C4-2B (cell line): ENCODE measurements around the gene GLIPR1L1.

Experiments
- CTCF ChIP-seq: fragments of 450-650 bp; conservative IDR thresholded peaks from 2 replicates; pipeline ENCODE4 v1.5.1; 2017; ENCODE audit warnings: mild to moderate bottlenecking
- ZFX ChIP-seq: fragments of 450-650 bp; IDR thresholded peaks from 2 replicates; pipeline ENCODE4 v1.6.1; 2017

- TF ChIP-seq CTCF (no peak), ZFX (no peak)
Observed at GRCh38 chr12:75315518-75315917, 19.0 kb upstream of the GLIPR1L1 start.
